OCI-LY7 (cell line): ENCODE results near the gene CTSL.
"Not testable (repeated sequence)": the region's sequence is repeated elsewhere in the genome, so short reads cannot be mapped to it uniquely, and the experiment has no call there.

ENCODE experiments used
- CTCF ChIP-seq: fragments of 200-600 bp; sonication (generic); conservative IDR thresholded peaks from 2 replicates; pipeline ENCODE4 v1.5.1; 2014; ENCODE audit warnings: mild to moderate bottlenecking, antibody characterized with exemption, low read length, moderate library complexity, mixed read lengths
- EZH2phosphoT487 ChIP-seq: fragments of 200-600 bp; sonication (generic); IDR thresholded peaks from 2 replicates; pipeline ENCODE4 v1.6.1; 2018; ENCODE audit warnings: low read depth, borderline replicate concordance, mild to moderate bottlenecking, mixed run types, antibody characterized with exemption, low read length, moderate library complexity, mixed read lengths

- TF ChIP-seq CTCF, EZH2phosphoT487: not testable (repeated sequence)
These were observed 18.3 kb downstream of the CTSL start for GRCh38 chr9:87744247-87744646.
